Right atrium auricular region (tissue), 2 donors: ENCODE measurements around the gene VPS26B. TPM values are rescaled to one million over a fixed set of nuclear protein-coding genes. Genes with fewer than 3 reads are reported as not detected.

Source experiments
- DNase-seq: peaks from one replicate; pipeline ENCODE4 v3.0.0-alpha.2; 2019; ENCODE audit warnings: low spot score
- H3K27ac ChIP-seq, 2 donors: fragments of 200-600 bp; sonication (generic); 1 replicate in 1 of 2; 2 replicates in 1 of 2; pipeline ENCODE4 v1.5.1; 2016 to 2019
- H3K27me3 ChIP-seq, 2 donors: fragments of 200-600 bp; sonication (generic); one replicate each; pipeline versions ENCODE4 v1.5.1 to v1.6.0; 2017 to 2019
- H3K36me3 ChIP-seq: fragments of 200-600 bp; sonication (generic); one replicate; pipeline ENCODE4 v1.5.1; 2016
- H3K4me1 ChIP-seq, 2 donors: fragments of 200-600 bp; sonication (generic); one replicate each; pipeline versions ENCODE4 v1.5.1 to v1.6.0; 2017 to 2019
- H3K4me3 ChIP-seq, 2 donors: fragments of 200-600 bp; sonication (generic); 1 replicate in 1 of 2; 2 replicates in 1 of 2; pipeline ENCODE4 v1.5.1; 2017 to 2019; ENCODE audit warnings: mild to moderate bottlenecking in 1 of 2, moderate library complexity in 1 of 2
- H3K9me3 ChIP-seq, 2 donors: fragments of 200-600 bp; sonication (generic); one replicate each; pipeline ENCODE4 v1.5.1; 2019
- CTCF ChIP-seq, 2 donors: fragments of 200-600 bp; sonication (generic); IDR thresholded peaks; one replicate each; pipeline ENCODE4 v1.5.1; 2019; ENCODE audit warnings: antibody characterized with exemption in 2 of 2
- total RNA-seq, 2 donors: library from RNA; depleted of rRNA; stranded (reverse); fragments of >200 nt; gene quantifications; one replicate each; pipeline ENCODE4 v1.1.0, GENCODE V29; 2016

VPS26B gene
- total RNA-seq, 2 donors from 2014 or later = 24.9 to 25.1 TPM

DNA sequence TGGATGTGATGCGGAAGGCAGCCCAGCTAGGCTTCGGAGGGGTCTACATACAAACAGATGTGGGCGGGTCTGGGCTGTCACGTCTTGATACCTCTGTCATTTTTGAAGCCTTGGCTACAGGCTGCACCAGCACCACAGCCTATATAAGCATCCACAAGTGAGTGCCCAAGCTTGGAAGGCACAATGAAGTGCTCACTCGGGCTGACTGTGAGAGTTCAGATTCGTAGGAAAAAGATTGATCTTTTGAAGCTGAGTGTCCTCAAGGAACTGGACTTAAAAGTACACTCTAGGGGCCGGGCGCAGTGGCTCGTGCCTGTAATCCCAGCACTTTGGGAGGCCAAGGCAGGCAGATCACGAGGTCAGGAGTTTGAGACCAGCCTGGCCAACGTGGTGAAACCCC is 32.6 kb downstream of the VPS26B start:
- H3K36me3 ChIP-seq = peaks cover 39% of the 10 kb centered on the region
- no peak for TF ChIP-seq CTCF (IDR thresholded peaks at IDR 0.05)
- DNase-seq = no peak

GRCh38 chr11:134258577-134258976 is 34.1 kb downstream of the VPS26B start:
- Histone ChIP-seq H3K4me1 (peaks cover 0 to 10% of the 10 kb centered on the region in 2 donors), H3K9me3 (no peaks in the 10 kb centered on the region), H3K27ac (no peak overlapping the region), H3K36me3 (peaks cover 53% of the 10 kb centered on the region), H3K4me3 (no peak overlapping the region), H3K27me3 (no peaks in the 10 kb centered on the region)
- TF ChIP-seq CTCF (IDR thresholded peaks at IDR 0.05) = no peak
- no peak for DNase-seq

More for the DNA sequence above, 32.6 kb downstream of the VPS26B start:
- no peaks in the 10 kb centered on the region for H3K27me3 ChIP-seq
- peaks cover 0 to 17% of the 10 kb centered on the region in 2 donors for H3K4me1 ChIP-seq
- no peak overlapping the region for H3K27ac ChIP-seq
- H3K9me3 ChIP-seq = no peaks in the 10 kb centered on the region
- H3K4me3 ChIP-seq = no peak overlapping the region

GRCh38 chr11:134260503-134260902 is 36.0 kb downstream of the VPS26B start:
- H3K36me3 ChIP-seq = peaks cover 56% of the 10 kb centered on the region
- no peak for DNase-seq
- H3K4me1 ChIP-seq = no peaks in the 10 kb centered on the region
- H3K27ac ChIP-seq = no peak overlapping the region
- no peak overlapping the region for H3K4me3 ChIP-seq
- no peaks in the 10 kb centered on the region for H3K9me3 ChIP-seq
- TF ChIP-seq CTCF (IDR thresholded peaks at IDR 0.05) = no peak
- no peaks in the 10 kb centered on the region for H3K27me3 ChIP-seq

DNA sequence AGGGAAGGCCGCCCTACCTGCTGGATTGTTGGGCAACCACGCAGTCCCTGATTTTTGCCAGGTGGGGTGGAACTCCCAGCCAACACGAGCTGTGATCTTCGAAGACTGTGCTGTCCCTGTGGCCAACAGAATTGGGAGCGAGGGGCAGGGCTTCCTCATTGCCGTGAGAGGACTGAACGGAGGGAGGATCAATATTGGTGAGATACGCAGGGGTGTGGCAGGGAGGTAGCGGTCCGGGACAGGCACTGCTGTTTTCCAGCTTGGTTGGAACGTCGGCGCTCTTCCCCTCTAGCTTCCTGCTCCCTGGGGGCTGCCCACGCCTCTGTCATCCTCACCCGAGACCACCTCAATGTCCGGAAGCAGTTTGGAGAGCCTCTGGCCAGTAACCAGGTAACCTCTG is 36.5 kb downstream of the VPS26B start:
- Histone ChIP-seq H3K4me1 (no peaks in the 10 kb centered on the region), H3K9me3 (no peaks in the 10 kb centered on the region), H3K27me3 (no peaks in the 10 kb centered on the region), H3K27ac (no peak overlapping the region), H3K4me3 (no peak overlapping the region), H3K36me3 (peaks cover 56% of the 10 kb centered on the region)
- TF ChIP-seq CTCF (IDR thresholded peaks at IDR 0.05) = no peak
- DNase-seq = no peak

GRCh38 chr11:134261626-134262488 is 37.4 kb downstream of the VPS26B start:
- peak in 1 of 2 donors; percentile 46 for TF ChIP-seq CTCF (IDR thresholded peaks at IDR 0.05)
- Histone ChIP-seq H3K4me3 (no peak overlapping the region), H3K27ac (no peak overlapping the region), H3K36me3 (peaks cover 56% of the 10 kb centered on the region), H3K9me3 (no peaks in the 10 kb centered on the region), H3K27me3 (no peaks in the 10 kb centered on the region), H3K4me1 (no peaks in the 10 kb centered on the region)
- DNase-seq = no peak
